Type B pancreatic cell (in vitro differentiated cells): ENCODE results near the gene TCF4. TPM values are rescaled to one million over a fixed set of nuclear protein-coding genes. Genes with fewer than 3 reads are reported as not detected.

Source experiments
- DNase-seq: peaks from one replicate; pipeline ENCODE4 v3.0.0; 2021; ENCODE audit warnings: mixed read lengths; ENCODE audit not compliant: unreplicated experiment; ENCODE audit errors: extremely low spot score
- H3K27ac Mint-ChIP-seq: 2 replicates; pipeline ENCODE4 v1.8.0; 2021; ENCODE audit warnings: mild to moderate bottlenecking, mixed read lengths
- H3K27me3 Mint-ChIP-seq: 2 replicates; pipeline ENCODE4 v1.8.0; 2021; ENCODE audit warnings: mixed read lengths
- H3K36me3 Mint-ChIP-seq: 2 replicates; pipeline ENCODE4 v1.8.0; 2021; ENCODE audit warnings: mixed read lengths
- H3K4me1 Mint-ChIP-seq: one replicate; pipeline ENCODE4 v1.8.0; 2021; ENCODE audit warnings: mixed read lengths; ENCODE audit not compliant: unreplicated experiment
- H3K4me3 Mint-ChIP-seq: 2 replicates; pipeline ENCODE4 v1.8.0; 2021; ENCODE audit warnings: mild to moderate bottlenecking, mixed read lengths
- H3K9me3 Mint-ChIP-seq: 2 replicates; pipeline ENCODE4 v1.8.0; 2021; ENCODE audit warnings: mixed read lengths
- total RNA-seq: library from RNA; stranded (reverse); gene quantifications from 2 replicates; pipeline ENCODE4 v1.2.1, GENCODE V29; 2021; ENCODE audit warnings: low replicate concordance
- TF ChIP-seq, protein P1 (sequence below): fragments of 200-600 bp; sonication (generic); conservative IDR thresholded peaks from 2 replicates; pipeline ENCODE4 v1.5.0; 2021; ENCODE audit warnings: antibody characterized with exemption, mild to moderate bottlenecking

The TCF4 gene
- total RNA-seq, 1 donor from 2014 or later = 189 TPM

- no peak overlapping the region for H3K4me3 Mint-ChIP-seq
- TF ChIP-seq, protein P1, sequence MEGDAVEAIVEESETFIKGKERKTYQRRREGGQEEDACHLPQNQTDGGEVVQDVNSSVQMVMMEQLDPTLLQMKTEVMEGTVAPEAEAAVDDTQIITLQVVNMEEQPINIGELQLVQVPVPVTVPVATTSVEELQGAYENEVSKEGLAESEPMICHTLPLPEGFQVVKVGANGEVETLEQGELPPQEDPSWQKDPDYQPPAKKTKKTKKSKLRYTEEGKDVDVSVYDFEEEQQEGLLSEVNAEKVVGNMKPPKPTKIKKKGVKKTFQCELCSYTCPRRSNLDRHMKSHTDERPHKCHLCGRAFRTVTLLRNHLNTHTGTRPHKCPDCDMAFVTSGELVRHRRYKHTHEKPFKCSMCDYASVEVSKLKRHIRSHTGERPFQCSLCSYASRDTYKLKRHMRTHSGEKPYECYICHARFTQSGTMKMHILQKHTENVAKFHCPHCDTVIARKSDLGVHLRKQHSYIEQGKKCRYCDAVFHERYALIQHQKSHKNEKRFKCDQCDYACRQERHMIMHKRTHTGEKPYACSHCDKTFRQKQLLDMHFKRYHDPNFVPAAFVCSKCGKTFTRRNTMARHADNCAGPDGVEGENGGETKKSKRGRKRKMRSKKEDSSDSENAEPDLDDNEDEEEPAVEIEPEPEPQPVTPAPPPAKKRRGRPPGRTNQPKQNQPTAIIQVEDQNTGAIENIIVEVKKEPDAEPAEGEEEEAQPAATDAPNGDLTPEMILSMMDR = no peak
- H3K36me3 Mint-ChIP-seq = no peaks in the 10 kb centered on the region
- no peaks in the 10 kb centered on the region for H3K9me3 Mint-ChIP-seq
- no peak overlapping the region for H3K27ac Mint-ChIP-seq
- no peak for DNase-seq
- H3K27me3 Mint-ChIP-seq = peaks cover 2% of the 10 kb centered on the region
- peaks cover 27% of the 10 kb centered on the region for H3K4me1 Mint-ChIP-seq
These were observed 173.5 kb downstream of the TCF4 start for GRCh38 chr18:55414475-55414874.

DNA sequence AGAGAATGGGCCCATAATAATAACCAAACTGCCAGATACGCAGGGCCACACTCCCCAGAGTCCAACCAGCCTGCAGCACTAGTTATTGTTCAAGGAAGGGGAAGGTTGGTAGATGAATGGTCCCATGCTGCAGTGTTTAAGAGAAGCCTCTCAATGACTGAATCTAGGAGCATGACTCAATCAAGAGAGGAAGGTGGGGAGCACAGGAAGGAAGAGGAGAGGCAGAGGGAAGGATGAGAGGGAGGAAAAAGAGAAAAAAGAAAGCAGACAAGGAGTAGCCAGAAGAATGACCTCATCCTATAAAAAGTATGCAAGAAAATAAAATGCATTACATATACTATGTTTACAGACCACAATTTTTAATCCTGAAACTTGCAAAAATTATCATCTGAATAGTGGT is 174.5 kb downstream of the TCF4 start:
- H3K27me3 Mint-ChIP-seq = peaks cover 2% of the 10 kb centered on the region
- H3K4me3 Mint-ChIP-seq = no peak overlapping the region
- no peak for DNase-seq
- H3K27ac Mint-ChIP-seq = no peak overlapping the region
- peaks cover 27% of the 10 kb centered on the region for H3K4me1 Mint-ChIP-seq
- H3K9me3 Mint-ChIP-seq = no peaks in the 10 kb centered on the region
- no peaks in the 10 kb centered on the region for H3K36me3 Mint-ChIP-seq
- TF ChIP-seq, protein P1 = no peak

GRCh38 chr18:55407774-55408535 is 180.0 kb downstream of the TCF4 start:
- Mint-ChIP-seq H3K27me3 (peaks cover 2% of the 10 kb centered on the region), H3K36me3 (no peaks in the 10 kb centered on the region), H3K9me3 (no peaks in the 10 kb centered on the region), H3K4me1 (peaks cover 39% of the 10 kb centered on the region), H3K4me3 (no peak overlapping the region), H3K27ac (no peak overlapping the region)
- no peak for DNase-seq
- TF ChIP-seq, protein P1 = no peak

DNA sequence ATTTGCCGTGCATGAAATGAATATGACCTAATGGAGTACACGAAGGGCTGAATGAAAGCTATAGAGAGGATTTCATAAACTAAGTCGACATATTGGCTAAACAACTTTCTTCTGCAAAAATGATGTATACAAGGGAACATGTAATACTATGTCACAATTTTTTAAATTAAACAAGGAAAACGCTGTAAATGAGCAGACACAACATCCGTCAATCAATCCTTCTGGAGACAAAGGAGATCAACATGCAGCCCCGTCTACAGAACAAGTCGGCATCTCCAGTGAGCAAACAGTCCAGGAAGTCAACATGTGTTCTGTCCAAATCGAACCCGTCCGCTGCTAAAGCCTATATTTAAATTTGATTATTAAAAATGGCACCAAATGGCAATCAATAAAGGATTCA is 180.8 kb downstream of the TCF4 start:
- DNase-seq = no peak
- TF ChIP-seq, protein P1 = no peak
- Mint-ChIP-seq H3K27me3 (peaks cover 2% of the 10 kb centered on the region), H3K36me3 (no peaks in the 10 kb centered on the region), H3K9me3 (no peaks in the 10 kb centered on the region), H3K27ac (no peak overlapping the region), H3K4me1 (peaks cover 43% of the 10 kb centered on the region), H3K4me3 (no peak overlapping the region)

- DNase-seq = no peak
- H3K27ac Mint-ChIP-seq = no peak overlapping the region
- no peaks in the 10 kb centered on the region for H3K36me3 Mint-ChIP-seq
- TF ChIP-seq, protein P1 = no peak
- no peaks in the 10 kb centered on the region for H3K9me3 Mint-ChIP-seq
- H3K4me3 Mint-ChIP-seq = no peak overlapping the region
- H3K4me1 Mint-ChIP-seq = peaks cover 50% of the 10 kb centered on the region
- H3K27me3 Mint-ChIP-seq = peaks cover 2% of the 10 kb centered on the region
These were observed 181.5 kb downstream of the TCF4 start for GRCh38 chr18:55406451-55406991.
